Activated CD8-positive, alpha-beta memory T cell treated with anti-CD3 and anti-CD28 coated beads for 24 hours (primary cell): ENCODE measurements around the gene KDELR3.

Source experiments
- DNase-seq: peaks from one replicate; pipeline ENCODE4 v3.0.0-alpha.2; 2020

The KDELR3 gene

DNA sequence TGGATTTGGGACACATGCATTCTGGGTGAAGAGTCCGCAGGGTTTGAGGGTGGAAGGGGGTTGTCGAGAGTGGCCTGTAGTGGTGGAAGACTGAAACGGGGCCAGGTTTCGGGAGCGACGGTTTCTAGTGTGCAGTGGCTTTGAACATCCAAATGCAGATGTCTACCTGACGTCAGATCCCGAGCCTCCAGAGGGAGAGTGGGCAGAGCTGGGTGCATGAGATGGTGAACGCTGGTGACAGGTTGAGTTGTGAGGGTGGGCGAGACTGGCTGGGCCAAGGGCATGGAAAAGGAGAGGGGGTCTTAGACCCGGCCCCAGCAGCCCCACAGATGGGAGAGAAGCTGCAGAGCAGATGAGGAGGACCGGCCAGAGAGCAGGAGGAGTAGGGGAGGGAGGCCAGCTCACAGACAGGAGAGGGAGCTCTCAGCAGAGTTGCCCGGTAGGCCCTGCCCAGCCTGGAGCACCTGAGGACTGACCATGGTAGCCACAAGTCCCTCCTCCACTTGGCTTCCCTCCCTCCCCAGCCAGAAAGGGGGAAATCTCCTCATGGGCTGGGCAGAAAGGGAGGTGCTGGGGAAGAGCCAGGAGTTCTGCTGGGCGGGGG, 27.0 kb upstream of the KDELR3 start:
- no peak for DNase-seq

DNA sequence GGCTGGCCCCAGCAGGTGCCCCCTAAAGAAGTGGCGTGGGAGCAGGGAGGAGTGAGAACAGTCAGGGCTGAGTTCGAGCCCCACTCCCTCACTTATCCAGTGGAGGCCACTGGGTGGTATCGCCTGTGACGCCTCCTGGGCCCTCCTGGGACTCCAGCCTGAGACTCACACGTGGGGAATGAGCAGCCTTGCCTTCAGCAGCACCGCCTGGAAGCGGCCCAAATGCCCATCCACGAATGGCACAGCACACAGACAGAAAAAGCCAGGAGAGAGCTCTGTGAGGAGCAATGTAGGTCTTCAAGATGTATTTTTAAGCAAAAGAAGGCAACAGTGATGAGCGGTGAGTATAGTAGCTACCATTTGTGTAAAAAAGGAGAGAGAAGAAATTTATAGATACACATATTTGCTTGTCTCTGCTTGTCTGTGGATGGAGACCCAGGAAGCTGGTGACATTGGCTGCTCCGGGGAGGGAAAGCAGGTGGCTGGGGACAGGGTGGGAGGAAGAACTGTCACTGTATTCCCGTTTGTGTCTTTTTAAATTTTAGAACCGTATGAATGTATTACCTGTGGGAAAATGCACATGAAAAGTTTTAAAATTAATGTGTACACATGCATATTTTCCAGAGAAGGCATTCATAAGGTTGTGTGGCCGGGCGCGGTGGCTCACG, 26.1 kb upstream of the KDELR3 start:
- DNase-seq: no peak

DNA sequence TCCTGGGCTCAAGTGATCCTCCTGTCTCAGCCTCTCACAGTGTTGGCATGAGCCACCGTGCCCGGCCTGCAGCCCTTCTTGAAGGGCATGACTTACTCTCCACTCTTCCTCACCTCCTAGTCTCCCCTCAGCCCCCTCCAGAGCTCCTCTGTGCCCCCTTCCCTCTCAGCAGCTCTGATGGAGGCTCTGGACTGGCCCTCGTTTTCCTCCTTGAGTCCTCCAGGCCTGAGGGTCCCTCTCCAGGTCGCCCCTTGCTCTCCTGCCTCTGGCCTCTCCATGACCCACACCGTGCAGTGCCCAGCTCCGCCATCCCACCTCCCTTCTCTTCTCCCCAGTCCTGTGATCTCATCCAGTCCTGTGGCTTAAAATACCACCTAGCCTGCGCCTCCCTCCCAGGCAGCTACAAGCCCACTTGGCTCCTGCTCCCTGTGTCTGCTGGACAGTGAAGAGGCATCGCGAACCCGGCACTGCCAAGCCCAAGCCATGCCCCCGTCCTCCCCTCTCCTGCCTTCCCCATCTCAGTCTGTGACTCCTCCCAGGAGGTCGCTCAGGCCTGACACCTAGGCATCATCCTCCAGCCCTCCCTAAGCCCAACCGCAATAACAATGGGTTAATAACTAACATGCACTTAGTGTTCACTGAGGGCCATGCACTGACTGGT, 24.8 kb upstream of the KDELR3 start:
- DNase-seq: no peak

DNA sequence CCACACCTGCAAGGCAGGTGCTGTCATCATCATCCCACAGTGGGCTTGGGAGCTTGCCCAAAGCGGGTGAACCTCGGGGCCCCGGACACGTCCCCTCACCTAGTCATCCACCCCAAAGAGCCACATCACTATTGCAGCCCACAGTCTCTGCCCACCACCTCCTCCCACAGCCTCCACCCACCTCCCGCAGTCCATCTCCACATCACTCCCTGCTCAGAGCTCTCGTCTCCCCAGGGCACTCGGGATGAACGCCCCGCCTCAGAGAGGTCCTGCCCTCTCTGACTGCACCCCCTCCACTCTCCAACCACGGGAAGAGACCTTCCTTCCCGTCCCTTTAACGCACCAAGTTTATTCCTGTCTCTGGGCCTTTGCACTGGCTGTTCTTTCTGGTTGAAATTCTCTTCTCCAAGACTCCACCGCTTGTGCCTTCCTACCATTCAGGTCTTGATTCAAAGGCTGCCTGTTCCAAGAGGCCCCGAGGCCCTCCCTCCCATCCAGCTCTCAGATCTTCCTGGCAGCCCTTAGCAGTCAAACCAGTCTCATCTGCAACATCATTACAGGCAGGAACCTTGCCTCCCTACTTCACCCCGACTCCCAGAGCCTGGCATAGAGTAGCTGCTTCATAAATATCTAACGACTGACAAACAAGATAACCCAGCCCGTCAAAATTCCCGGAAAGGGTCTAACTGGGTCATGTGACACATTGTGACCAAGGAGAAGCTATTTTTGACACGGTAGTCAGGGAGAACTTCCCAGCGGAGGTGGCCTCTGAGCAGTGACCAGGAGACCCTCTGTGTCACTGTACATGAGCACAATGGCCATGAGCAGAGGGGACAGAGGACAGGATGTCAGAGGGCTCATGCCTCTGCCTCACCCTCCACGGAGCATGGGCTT, 24.0 kb upstream of the KDELR3 start:
- DNase-seq: no peak

DNA sequence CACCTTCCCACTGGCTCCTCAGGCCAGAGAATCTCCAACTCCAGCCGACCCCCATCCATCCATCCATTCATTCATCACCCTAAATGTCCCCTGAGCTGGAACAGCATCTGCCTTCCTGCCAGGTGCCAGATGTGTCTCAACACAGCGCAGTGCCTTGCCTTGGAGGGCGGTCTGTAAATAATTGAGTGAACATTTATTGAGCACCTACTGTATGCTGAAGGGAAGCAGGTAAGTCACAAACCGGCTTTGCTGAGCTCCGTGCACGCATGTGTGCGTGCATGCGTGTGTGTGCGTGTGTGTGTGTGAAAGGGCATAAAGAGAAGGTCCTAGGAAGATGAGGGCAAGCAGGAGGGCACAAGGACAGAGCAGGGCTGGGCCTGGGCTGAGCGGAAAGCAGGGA, 23.1 kb upstream of the KDELR3 start:
- no peak for DNase-seq

DNA sequence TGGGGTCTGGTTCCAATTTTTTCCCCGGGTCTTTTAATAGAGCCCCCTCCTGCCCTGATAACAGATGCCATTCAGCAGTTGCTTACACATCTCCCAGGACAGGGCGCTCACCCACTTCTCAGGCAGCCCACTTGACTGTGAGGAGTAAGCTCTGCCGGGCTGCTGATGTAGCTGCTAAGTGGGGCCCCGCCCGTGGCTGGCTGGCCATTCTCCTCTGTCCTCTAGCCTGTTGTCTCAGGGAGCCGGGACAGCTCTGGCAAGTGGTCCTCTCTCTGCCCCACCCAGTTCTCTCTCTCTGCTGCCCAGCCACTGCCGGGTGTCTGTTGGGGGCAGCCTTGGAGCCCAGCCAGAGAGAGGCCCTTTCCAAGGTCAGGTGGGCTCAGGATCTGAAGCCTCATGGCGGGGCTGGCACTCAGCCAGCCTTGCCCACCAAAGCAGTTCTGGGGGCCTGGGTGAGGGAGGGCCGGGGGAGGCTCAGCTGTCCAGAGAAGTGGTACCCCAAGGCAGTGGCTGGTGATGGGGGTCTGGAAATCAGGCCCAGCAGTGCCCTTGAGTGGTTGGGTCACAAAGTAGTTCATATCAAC, 21.8 kb upstream of the KDELR3 start:
- DNase-seq: no peak

DNA sequence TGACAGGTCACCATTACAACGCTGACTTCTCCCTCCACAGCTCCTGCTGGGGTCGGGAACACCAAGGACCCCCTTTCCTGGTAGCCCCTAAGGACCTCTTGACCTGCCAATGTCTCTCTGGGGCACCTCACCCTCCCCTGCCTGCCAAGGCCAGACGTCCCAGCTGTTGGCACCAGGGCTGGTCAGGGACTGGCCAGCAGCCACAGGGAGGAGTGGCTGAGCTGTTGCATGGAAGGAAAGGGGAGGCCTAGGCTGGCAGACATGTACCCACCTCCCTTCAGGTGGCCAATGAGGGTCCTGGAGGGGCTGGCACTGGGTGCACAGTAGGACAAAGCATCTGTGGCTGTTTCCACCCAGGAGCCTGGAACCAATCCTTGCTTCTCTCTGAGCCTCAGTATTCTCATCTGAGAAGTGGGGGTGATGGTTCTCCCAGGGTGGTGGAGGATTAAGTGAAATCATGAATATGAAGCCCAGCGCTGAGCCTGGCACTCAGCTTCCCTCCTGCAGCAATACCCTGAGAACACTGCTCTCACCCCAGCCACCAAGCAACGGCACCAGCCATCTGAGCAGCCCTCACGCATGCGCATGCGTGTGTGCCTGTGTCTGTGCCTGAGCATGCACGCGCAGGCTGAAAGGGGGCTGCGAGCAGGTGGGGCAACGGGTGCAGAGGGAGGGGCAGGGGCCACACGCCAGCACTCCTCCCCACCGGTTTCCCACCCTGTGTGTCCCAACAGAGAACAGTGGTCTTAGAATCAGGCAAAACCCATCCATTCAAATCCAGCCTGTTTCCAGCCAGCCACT, 18.8 kb upstream of the KDELR3 start:
- no peak for DNase-seq

DNA sequence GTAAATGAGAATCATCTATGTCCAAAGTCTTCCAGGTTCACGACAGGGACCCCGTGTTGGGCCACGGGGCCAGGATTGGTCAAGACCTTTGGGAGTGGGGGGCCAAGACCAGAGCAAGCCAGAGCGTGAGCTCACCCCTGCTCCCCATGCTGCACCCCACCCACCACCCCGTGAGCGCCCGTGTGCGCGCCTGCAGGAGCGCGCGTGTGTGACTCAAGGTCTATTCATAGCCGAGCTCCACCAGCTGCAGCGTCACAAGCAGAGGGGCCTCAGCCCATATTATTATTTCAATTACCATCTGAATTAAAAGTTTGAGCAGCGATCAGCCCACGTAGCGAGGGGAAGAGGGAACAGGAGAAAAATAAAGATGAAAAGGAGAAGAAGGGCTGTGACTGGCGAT, 18.1 kb upstream of the KDELR3 start:
- no peak for DNase-seq

DNA sequence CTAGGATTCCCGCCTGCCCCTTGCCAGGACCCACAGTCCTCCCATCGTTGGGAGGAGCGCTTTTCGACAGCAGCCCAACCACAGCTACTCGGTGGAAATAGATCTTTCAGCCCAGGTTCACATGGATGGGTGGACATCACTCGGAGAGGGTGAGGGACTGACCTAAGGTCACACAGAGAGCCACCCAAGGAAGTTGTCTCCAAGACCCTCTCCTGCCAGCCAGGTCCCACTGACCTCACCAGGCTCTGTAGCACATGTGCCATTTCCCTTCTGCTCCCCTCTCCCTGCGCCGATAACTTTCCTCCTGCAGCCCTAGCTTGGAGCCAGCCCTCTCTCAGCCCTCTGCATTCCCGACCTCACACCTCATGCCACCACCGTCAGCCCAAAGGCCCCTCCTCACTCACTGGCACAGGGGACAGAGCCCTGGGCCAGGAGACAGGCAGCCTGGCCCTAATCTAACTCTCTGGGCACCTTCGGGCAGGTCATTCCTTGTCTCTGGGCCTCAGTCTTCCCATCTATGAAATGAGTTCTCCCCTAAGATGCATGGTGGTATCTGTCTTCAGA, 17.6 kb upstream of the KDELR3 start:
- DNase-seq: no peak

DNA sequence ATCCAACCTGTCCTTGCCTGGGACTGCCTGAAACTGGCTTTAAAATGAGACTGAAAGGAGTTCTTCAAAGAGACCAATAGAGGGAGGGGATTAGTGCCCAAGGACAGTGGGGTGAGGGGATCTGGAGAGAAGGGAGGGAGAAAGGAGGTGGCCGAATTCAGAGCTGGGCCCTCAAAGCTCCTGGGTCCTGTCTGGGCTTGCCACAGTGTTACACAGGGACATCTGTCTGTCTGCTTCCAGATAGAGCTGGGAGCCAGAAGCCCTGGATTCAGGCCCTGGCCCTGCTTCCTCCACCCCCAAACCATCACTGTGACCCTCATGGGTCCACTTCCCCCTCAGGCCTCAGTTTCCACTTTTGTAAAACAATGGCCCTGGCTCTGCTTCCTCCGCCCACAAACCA, 16.5 kb upstream of the KDELR3 start:
- DNase-seq: no peak

DNA sequence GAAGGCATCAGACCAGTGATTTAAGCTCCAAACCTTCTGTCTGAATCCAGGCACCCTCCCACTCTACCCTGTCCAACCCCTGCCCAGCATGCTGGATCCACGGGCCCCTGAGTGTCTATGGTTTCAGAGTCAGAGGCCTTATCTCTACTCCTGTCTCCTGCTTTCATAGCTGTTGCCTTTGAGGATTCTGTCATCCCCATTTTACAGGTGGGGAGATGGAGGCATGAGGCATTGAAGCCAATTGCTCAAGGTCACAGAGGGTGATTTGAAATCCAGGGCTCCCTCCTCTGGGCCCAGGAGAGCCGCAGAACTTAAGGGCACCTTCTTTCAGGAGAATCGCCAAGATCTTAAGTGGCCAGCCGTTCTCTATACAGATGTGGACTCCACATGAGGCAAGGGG, 16.0 kb upstream of the KDELR3 start:
- DNase-seq: no peak

DNA sequence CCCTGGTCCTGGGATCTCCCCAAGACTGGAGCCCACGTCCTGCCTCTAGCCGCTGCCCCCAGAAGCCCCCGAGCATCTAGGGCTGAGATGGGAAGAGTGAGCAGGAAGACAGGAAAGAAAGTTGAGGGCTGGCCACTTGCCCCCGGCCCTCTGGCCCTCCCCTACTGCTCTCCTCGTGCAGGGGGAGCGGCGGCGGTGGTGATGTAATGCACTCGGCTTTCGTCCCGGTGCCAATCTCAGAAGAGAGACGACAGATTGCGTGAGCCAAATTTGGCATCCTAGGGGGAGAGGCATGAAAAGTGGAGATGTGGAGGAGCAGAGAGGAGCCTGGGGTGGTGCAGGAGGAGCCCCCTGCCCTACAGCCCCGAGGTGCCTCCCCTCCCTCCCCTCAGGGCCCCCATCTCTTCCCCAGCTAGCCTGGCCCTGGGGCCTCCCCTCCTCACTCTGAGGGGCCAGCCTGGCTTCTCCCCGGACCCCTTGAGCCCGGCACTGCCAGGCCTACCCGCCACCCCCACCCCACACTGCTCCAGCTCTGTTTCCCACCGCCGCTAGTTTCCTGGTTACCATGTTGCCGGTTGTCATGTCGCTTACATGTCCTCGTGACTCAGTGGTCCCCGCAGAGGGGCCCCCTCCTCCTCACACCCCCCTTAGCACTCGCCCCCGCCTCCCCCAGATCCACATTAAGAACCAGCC, 15.4 kb upstream of the KDELR3 start:
- DNase-seq: no peak

DNA sequence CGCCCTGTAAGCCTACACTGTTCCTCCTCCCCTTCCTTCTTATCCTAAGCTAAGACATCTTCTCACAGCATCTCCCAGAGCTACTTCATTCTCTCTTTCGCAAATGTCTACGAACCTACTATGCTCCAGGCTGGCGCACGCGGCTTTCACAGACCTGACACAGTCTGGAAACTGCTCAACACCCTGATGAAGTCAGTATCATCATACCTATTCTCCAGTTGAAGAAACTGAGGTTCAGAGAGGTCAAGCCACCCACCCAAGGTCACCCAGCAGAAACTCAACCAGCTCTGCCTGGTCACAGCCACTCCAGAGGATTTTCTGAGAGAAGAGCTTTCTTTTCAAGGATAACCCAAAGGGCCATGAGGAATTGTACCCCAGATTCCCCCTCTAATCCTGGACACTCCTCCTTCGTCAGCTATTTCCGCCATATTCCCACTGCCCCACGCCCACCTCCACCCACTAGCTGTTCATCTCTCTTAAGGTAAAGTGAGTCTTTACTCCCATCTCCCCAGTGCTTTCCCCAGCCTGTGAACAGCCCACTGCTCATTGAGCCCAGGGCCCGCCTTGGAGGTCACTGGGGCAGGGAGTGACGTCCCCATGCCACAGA, 14.7 kb upstream of the KDELR3 start:
- no peak for DNase-seq

DNA sequence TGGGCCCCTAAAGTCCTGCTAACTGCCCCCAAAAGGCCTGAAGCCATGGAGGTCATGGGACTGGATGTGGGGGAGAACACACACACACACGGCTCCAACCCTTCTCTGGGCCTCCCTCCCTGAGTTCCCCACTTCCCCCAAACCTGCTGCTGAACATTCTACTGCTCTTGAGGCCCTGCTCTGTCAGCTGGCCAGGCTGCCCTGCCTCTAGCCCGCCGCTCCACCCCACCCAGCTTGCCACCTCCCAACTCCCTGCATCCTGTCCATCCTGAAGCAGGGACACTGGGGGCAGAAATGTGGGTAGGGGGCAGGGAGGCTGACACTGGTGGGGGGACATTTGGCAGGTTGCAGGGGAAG, 13.9 kb upstream of the KDELR3 start:
- DNase-seq: no peak

DNA sequence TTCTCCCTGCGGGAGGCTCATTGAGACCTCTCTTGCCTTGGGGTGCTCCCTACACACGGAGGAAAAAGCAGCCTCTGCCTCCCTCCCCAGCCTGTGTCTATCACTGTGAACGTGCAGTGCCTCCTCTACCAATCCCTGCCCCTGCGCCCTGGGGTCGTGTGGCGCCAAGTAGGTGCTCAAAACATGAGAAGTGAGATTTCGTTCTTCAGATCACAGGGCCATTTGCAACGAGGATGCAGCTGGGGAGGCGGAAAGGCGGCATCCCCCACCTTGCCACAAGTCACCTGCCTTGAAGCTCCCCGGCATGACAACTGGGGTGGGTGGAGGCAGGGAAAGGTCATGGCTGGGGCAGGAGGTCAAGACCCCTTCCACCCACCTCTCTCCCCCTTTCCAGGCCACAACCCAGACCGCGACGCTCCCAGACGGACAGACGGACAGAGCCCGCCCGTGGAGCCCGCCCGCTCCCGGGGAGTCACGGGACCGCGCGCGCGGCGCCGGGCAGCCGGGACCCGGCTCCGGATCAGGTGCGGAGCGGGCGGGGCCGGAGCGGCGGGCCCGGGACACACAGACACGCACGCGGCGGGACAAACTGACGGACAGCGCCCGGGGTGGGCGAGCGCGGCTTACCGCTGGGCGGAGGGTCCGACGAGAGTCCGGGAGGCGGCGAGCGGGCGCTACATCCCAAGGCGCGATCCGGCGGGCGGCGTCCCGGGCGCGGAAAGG, 13.4 kb upstream of the KDELR3 start:
- DNase-seq: no peak

DNA sequence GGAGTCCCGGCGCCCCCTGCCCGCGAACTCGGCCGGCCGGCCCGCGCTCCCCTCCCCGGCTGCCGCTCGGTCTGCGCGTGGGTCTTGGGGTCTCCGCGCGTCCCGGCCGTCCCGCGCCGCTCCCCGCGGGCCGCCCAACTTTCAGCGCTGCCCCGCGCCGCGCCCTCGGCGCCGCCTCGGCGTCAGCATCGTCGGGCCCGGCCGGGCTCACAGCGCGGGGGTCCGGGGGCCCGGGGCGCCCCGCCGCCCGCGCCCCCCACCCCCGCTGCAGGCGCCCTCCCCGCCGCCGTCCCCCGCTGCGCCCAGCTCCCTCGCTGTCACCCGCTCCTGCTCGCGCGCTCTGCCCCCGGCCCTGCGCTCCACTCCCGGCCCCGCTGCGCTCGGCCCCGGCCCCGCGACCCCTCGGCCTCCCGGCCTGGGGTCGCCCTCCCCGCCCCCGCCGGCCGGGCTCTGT, 12.8 kb upstream of the KDELR3 start, which contains the start of gene KCNJ4:
Gene KCNJ4, minus strand, starts transcription at position 124 of the 454 bp plus-strand sequence. CDS start 27,067 bp downstream, outside the sequence.
- no peak for DNase-seq

DNA sequence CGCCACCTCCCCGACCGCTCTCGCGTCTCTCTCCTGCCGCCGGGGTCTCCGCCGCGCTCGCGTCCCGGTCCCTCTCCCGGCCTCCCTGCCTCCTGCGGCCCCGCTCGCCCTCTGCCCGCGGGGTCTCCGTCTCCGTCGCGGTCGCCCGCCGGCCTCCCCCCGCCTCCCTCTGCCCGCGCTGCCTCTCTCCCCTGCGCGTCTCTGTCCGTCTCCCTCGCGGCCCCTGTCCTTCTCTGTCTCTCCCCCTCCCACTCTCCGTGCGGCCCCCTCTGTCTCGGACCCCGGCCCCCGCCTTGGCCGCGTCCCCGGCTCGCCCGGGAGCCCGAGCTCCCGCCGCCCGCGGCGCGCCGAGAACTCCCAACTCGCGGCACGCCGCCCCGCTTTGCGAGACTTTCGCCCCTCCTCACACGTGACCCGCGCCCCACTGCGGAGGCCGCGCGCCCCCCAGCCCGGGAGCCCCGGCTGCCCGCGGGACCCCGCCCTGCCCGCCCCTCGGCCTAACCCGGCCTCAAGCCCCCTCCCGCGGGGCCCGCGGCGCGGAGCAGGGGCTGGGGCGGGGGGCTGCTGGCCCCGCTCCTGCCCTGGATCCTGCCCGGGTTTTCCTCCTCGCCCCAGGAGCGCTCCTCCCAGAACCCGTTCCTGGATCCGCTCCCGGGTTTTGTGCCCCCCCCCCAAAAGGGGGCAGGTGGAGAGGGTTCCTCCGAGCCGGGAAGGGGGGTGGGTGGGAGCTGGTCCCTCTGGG, 12.2 kb upstream of the KDELR3 start:
- DNase-seq: no peak

DNA sequence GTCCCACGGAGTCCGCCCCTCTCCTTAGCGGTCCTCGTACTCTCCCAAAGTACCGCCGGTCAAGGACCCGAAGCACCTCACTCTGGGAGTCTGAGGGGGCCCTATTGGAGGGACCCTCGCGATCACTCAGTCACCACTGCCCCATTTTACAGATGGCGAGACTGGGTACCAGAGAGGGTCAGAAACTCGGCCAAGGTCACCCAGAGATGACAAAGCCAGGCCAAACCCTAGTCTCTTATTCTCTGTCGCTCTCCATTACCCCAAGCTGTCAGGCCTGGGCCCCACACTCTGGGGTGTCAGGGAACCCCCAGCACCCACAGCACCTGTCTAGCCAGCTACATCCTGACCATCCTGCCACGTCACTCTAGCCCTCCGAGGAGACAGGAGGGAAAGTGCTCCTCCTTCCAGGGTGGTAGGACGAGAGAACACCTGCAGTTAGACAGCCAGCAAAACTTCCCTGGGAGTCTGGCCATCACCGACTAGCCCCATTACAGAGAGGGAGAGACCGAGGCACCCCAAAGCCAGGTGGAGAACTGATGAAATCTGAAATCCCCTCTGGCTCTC, 11.5 kb upstream of the KDELR3 start:
- DNase-seq: no peak
